Aorta (tissue), 5 donors: Measurements from ENCODE around the gene MS4A1. TPM values are rescaled to one million over a fixed set of nuclear protein-coding genes. Genes with fewer than 3 reads are reported as not detected.
"Not testable (repeated sequence)": the region's sequence is repeated elsewhere in the genome, so short reads cannot be mapped to it uniquely, and the experiment has no call there.

Source experiments
- ATAC-seq: fragments of 200-7000 bp; cut with Tn5 transposase; one replicate; pipeline ENCODE4 v1.9.1; 2022; ENCODE audit warnings: moderate library complexity; ENCODE audit not compliant: low FRiP score
- DNase-seq, 2 donors: peaks; one replicate each; pipeline ENCODE4 v3.0.0-alpha.2; 2020
- H3K27ac ChIP-seq, 2 donors: one replicate each; pipeline ENCODE4 v1.5.1; 2013; ENCODE audit warnings: low read length in 2 of 2, mild to moderate bottlenecking in 2 of 2, moderate library complexity in 2 of 2, control low read depth in 1 of 2, inconsistent platforms in 1 of 2, low read depth in 1 of 2
- H3K27me3 ChIP-seq, 2 donors: one replicate each; pipeline ENCODE4 v1.6.1; 2013; ENCODE audit warnings: control low read depth in 1 of 2, low read length in 1 of 2, mild to moderate bottlenecking in 1 of 2, moderate library complexity in 1 of 2; ENCODE audit not compliant: insufficient read depth in 2 of 2, control insufficient read depth in 1 of 2
- H3K36me3 ChIP-seq, 2 donors: one replicate each; pipeline ENCODE4 v1.6.1; 2013; ENCODE audit warnings: control low read depth in 1 of 2, low read length in 1 of 2, mild to moderate bottlenecking in 1 of 2; ENCODE audit not compliant: insufficient read depth in 2 of 2, control insufficient read depth in 1 of 2
- H3K4me1 ChIP-seq, 2 donors: one replicate each; pipeline ENCODE4 v1.6.1; 2013; ENCODE audit warnings: low read length in 2 of 2, control low read depth in 1 of 2, mild to moderate bottlenecking in 1 of 2, moderate library complexity in 1 of 2; ENCODE audit not compliant: insufficient read depth in 2 of 2, control insufficient read depth in 1 of 2
- H3K4me3 ChIP-seq, 2 donors: one replicate each; pipeline ENCODE4 v1.5.1; 2013; ENCODE audit warnings: low read length in 2 of 2, control low read depth in 1 of 2, mild to moderate bottlenecking in 1 of 2
- H3K9me3 ChIP-seq: one replicate; pipeline ENCODE4 v1.6.1; 2013; ENCODE audit warnings: mild to moderate bottlenecking, low read length; ENCODE audit not compliant: control insufficient read depth
- WGBS, 2 donors: extraction: QIAGEN DNeasy Blood & Tissue Kit; methylation state at CpG; one replicate each; pipeline ENCODE4 v1.1.7; 2013; 5-methylcytosine and 5-hydroxymethylcytosine counted together
- intact Hi-C, 2 donors: fragments of 100-400 bp; cut with DNase I; formaldehyde crosslinking; loops; one replicate each; pipeline versions ENCODE4 v1.14.2 to v1.15.0; 2022
- polyA plus RNA-seq, 2 donors: library from polyadenylated mRNA; stranded (reverse); fragments of 200-250 nt; gene quantifications; one replicate each; pipeline ENCODE4 v1.2.3, GENCODE V29; 2013
- total RNA-seq, 2 donors: library from RNA; stranded (reverse); fragmentation: NEBNext Ultra II Directional; extraction: Animal tissue kit (Norgen Biotek cat#: 25700); gene quantifications; one replicate each; pipeline ENCODE4 v1.2.1, GENCODE V29; 2021
- donor health status: healthy with polysubstance abuse.
- donor health status: Bipolar disorder and iron deficiency.
- donor health status: DM: no; HTN: no; CAD: no.
- donor health status: DM: no; HTN: no; CAD: no.
- donor health status: DM: yes; HTN: yes; CAD: no.

Gene MS4A1
- total and polyA plus RNA-seq, 4 donors, result 0.13 to 1.2 (median 0.74) TPM

GRCh38 chr11:60451185-60451584 is 4.5 kb upstream of the MS4A1 start:
- WGBS, 2 donors, result 91 to 94% methylated on average over 19 to 32 of the region's 32 CpGs
- H3K9me3 ChIP-seq, H3K4me1 ChIP-seq, ATAC-seq, H3K36me3 ChIP-seq, DNase-seq, H3K27ac ChIP-seq, H3K27me3 ChIP-seq, H3K4me3 ChIP-seq, intact Hi-C loops: not testable (repeated sequence)

DNA sequence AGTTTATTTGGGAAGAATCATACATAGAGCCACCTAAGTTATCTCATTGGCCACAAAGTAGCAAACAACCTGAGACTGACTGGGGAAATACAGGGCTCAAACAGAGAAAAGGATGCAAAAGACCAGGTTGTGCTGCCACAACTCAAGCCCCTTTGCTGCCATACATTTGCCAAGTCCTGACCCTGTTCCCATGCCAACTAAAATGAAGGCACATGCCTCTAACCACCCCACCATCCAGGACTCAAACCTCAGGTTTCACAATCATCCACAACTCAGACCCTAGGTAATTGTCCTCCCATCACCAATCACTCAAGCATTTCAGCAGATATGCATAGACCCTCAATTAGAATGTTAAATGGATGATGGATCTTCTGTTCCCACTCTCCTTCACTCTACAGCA is 1.4 kb upstream of the MS4A1 start:
- Histone ChIP-seq H3K4me1 (no peaks in the 10 kb centered on the region), H3K27ac (no peak overlapping the region), H3K9me3 (peaks cover 1% of the 10 kb centered on the region), H3K36me3 (no peaks in the 10 kb centered on the region), H3K4me3 (no peak overlapping the region), H3K27me3 (no peaks in the 10 kb centered on the region)
- no peak for ATAC-seq
- intact Hi-C loops, result no loop called here
- DNase-seq, result no peak

DNA sequence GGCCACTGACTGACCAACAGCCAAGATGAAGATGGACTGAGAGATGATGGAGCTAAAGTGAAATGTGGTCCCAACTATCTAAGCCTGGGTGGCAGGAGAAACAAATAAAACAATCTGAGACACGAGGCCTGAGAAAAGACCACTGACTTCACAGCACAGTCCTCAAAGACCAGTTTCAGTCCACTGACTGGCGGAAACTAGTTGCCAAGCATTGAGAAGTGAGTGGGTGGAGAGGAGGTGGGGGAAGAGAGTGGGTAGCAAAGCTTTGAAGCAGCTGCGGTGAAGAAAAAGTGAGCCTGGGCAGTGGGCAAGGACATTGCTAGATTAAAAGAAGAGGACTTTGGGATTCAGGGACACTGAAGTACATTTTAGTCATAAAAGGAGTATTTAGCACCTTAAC is 1.9 kb downstream of the MS4A1 start:
- DNase-seq, result no peak
- intact Hi-C loops, result no loop called here
- Histone ChIP-seq H3K4me3 (no peak overlapping the region), H3K27me3 (no peaks in the 10 kb centered on the region), H3K9me3 (peaks cover 1% of the 10 kb centered on the region), H3K36me3 (no peaks in the 10 kb centered on the region), H3K4me1 (no peaks in the 10 kb centered on the region), H3K27ac (no peak overlapping the region)
- no peak for ATAC-seq
- 65 to 68% methylated on average over 3 of the region's 3 CpGs for WGBS, 2 donors

DNA sequence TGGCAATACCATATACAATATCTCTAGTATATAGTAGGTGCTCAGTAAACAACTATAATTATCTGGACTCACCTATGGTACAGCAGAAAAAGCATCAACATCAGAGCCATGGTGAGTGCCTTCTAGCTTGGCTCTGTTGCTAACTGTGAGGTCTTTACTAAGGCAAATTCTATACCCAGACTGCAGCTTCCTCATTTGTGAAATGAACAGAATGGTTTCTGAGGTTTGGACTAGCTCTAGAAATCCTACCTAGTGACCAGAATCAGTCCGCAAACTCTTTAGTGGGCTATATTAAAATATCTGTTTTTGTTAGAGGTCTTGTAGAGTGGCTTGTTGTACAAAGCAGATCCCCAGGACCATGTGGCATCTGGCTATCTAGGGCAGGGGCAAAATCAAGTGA is 3.7 kb downstream of the MS4A1 start:
- DNase-seq, result no peak
- no peak for ATAC-seq
- no peaks in the 10 kb centered on the region for H3K36me3 ChIP-seq
- H3K27ac ChIP-seq, result no peak overlapping the region
- WGBS, 2 donors, result 91 to 94% methylated on average over 1 of the region's 1 CpG
- intact Hi-C loops, result no loop called here
- no peaks in the 10 kb centered on the region for H3K9me3 ChIP-seq
- no peak overlapping the region for H3K4me3 ChIP-seq
- H3K4me1 ChIP-seq, result no peaks in the 10 kb centered on the region
- no peaks in the 10 kb centered on the region for H3K27me3 ChIP-seq

DNA sequence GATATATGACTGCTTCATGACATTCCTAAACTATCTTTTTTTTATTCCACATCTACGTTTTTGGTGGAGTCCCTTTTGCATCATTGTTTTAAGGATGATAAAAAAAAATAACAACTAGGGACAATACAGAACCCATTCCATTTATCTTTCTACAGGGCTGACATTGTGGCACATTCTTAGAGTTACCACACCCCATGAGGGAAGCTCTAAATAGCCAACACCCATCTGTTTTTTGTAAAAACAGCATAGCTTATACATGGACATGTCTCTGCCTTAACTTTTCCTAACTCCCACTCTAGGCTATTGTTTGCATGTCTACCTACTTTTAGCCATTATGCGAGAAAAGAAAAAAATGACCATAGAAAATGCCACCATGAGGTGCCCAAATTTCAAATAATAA is 13.2 kb downstream of the MS4A1 start:
- 61 to 65% methylated on average over 2 of the region's 2 CpGs for WGBS, 2 donors
- H3K27ac ChIP-seq, result no peak overlapping the region
- intact Hi-C loops, result no loop called here

GRCh38 chr11:60469723-60470122 is 14.1 kb downstream of the MS4A1 start:
- Histone ChIP-seq H3K9me3 (no peaks in the 10 kb centered on the region), H3K27ac (no peak overlapping the region), H3K36me3 (no peaks in the 10 kb centered on the region), H3K27me3 (no peaks in the 10 kb centered on the region), H3K4me3 (no peak overlapping the region), H3K4me1 (no peaks in the 10 kb centered on the region)
- 63 to 68% methylated on average over 2 of the region's 2 CpGs for WGBS, 2 donors
- intact Hi-C loops, result no loop called here
- ATAC-seq (no peak), DNase-seq (no peak)

More for the DNA sequence above, 13.2 kb downstream of the MS4A1 start:
- Histone ChIP-seq H3K27me3 (no peaks in the 10 kb centered on the region), H3K4me3 (no peak overlapping the region), H3K36me3 (no peaks in the 10 kb centered on the region), H3K4me1 (no peaks in the 10 kb centered on the region), H3K9me3 (no peaks in the 10 kb centered on the region)
- no peak for ATAC-seq
- DNase-seq, result no peak

DNA sequence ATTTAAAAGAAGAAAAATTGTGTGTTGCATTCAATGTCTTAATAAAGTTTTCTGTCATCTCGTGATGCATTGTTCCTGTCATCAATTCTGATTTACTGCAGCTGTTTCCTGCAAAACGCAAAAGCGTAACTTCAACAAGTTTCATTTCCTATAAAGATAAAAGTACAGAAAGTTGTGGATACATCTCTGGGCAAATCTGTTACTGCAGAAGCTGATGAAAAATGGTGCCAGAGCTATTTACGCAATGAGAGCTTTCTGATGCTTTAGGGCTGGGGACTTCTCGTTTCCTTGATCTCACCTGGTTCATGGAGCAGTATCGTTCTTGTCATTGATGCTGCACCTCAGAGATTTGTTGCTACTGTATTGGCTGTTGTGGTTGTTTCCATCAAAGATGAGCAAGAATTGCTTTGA is 21.4 kb downstream of the MS4A1 start:
- 51 to 53% methylated on average over 6 of the region's 6 CpGs for WGBS, 2 donors
- H3K36me3 ChIP-seq, result no peaks in the 10 kb centered on the region
- intact Hi-C loops, result no loop called here
- no peak for DNase-seq
- no peak overlapping the region for H3K4me3 ChIP-seq
- H3K4me1 ChIP-seq, result no peaks in the 10 kb centered on the region
- H3K27me3 ChIP-seq, result no peaks in the 10 kb centered on the region
- H3K9me3 ChIP-seq, result peaks cover 1% of the 10 kb centered on the region
- no peak overlapping the region for H3K27ac ChIP-seq
- no peak for ATAC-seq

- WGBS, 2 donors, result 59 to 60% methylated on average over 2 of the region's 2 CpGs
These were observed 26.7 kb downstream of the MS4A1 start for GRCh38 chr11:60482361-60482760.

DNA sequence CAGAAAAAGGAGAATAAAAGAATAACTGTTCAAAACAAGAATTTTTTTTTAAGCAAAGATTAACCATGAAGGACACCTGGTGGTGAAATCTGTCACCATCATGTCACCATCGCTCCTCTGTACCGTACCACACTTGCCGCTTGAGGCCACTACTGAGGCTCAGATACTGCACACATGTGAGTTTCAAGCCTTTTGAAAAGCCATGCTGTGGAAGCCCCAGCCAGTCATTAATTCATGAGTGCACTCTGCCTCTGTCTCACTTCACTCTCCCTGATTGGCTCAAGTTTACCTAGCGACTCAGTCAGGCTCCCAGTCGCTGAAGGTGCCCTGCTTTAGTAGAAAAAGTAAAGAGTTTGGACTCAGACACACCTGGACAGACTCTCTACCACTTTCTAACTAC is 30.3 kb downstream of the MS4A1 start:
- WGBS, 2 donors, result 61 to 67% methylated on average over 5 of the region's 5 CpGs
- Histone ChIP-seq H3K27me3 (no peaks in the 10 kb centered on the region), H3K4me1 (no peaks in the 10 kb centered on the region), H3K9me3 (no peaks in the 10 kb centered on the region), H3K4me3 (no peak overlapping the region), H3K27ac (no peak overlapping the region), H3K36me3 (no peaks in the 10 kb centered on the region)
- intact Hi-C loops, result no loop called here
- ATAC-seq (no peak), DNase-seq (no peak)

More at GRCh38 chr11:60482361-60482760, 26.7 kb downstream of the MS4A1 start:
- Histone ChIP-seq H3K36me3 (no peaks in the 10 kb centered on the region), H3K9me3 (no peaks in the 10 kb centered on the region), H3K27ac (no peak overlapping the region), H3K27me3 (no peaks in the 10 kb centered on the region), H3K4me1 (no peaks in the 10 kb centered on the region), H3K4me3 (no peak overlapping the region)
- intact Hi-C loops, result no loop called here
- ATAC-seq, result no peak
- DNase-seq, result peak in 1 of 2 donors; percentile 47
